Tibial nerve (tissue), 4 donors: Measurements from ENCODE around the gene UGT1A5.

ENCODE experiments used
- EP300 ChIP-seq, 2 donors: sonication (generic); formaldehyde crosslinking; IDR thresholded peaks; one replicate each; pipeline ENCODE4 v1.6.1; 2017; ENCODE audit warnings: antibody characterized with exemption in 2 of 2, mild to moderate bottlenecking in 1 of 2
- POLR2A ChIP-seq, 2 donors: fragments of 450-650 bp; IDR thresholded peaks; one replicate each; pipeline ENCODE4 v1.6.1; 2017; ENCODE audit warnings: antibody characterized with exemption in 2 of 2, mild to moderate bottlenecking in 2 of 2, moderate library complexity in 2 of 2
- TF ChIP-seq, protein P1 (sequence below), 5 experiments: fragments of 200-600 bp in 3 of 5; fragments of 450-650 bp in 2 of 5; sonication (generic) in 3 of 5; IDR thresholded peaks; one replicate each; pipeline ENCODE4 v1.5.1; 2016 to 2019; ENCODE audit warnings: antibody characterized with exemption in 5 of 5, mild to moderate bottlenecking in 3 of 5, moderate library complexity in 2 of 5

DNA sequence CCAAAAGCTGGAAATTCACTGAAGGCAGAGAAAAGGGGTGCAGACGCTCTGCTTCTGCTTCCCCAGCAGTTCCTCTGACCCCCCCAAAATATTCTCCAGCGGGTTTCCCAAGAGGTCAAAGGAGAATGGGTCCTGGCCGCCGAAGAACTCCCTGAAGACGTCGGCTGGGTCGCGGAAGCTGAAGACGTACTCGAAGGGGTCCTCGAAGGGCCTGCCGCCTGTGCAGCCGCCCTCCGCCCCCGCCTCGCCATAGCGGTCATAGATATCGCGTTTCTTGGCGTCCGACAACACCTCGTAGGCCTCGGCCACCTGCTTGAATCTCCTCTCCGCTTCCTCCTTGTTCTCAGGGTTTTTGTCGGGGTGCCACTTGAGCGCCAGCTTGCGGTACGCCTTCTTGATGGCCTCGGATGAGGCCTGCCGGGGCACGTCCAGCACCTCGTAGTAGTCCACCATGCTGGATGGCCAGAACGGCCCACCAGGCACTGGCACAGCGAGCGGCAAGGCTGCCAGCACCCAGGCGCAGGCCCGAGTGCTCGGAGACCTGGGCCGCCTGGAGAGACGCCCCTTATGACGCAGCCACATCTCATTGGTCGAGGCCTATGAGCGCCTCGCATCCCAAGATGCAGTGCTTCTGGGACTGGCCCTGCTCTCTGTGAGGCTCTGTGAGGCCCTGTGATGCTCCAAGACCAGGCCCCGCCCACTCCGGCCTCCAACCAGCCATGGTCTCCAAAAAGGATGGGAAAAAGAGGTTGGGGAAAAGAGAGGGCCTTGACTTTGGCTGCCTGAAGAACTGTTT is 31.0 kb downstream of the UGT1A5 start:
- TF ChIP-seq, protein P1, sequence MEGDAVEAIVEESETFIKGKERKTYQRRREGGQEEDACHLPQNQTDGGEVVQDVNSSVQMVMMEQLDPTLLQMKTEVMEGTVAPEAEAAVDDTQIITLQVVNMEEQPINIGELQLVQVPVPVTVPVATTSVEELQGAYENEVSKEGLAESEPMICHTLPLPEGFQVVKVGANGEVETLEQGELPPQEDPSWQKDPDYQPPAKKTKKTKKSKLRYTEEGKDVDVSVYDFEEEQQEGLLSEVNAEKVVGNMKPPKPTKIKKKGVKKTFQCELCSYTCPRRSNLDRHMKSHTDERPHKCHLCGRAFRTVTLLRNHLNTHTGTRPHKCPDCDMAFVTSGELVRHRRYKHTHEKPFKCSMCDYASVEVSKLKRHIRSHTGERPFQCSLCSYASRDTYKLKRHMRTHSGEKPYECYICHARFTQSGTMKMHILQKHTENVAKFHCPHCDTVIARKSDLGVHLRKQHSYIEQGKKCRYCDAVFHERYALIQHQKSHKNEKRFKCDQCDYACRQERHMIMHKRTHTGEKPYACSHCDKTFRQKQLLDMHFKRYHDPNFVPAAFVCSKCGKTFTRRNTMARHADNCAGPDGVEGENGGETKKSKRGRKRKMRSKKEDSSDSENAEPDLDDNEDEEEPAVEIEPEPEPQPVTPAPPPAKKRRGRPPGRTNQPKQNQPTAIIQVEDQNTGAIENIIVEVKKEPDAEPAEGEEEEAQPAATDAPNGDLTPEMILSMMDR (IDR thresholded peaks at IDR 0.05) = no peak
- TF ChIP-seq POLR2A (IDR thresholded peaks at IDR 0.05) = no peak
- TF ChIP-seq EP300 (IDR thresholded peaks at IDR 0.05) = no peak
